ENCODE results near the gene ECE2.

The ECE2 gene

GRCh38 chr3:184260724-184261269, 15.0 kb upstream of the ECE2 start (continued):
- TF ChIP-seq ZNF530 (tag by site-specific recombination; IDR thresholded peaks at IDR 0.05; ENCODE audit: low read depth) (no peak), ZNF623 (tag by site-specific recombination; IDR thresholded peaks at IDR 0.05) (no peak), ZNF629 (tag by site-specific recombination; IDR thresholded peaks at IDR 0.05) (no peak), RBAK (tag by site-specific recombination; IDR thresholded peaks at IDR 0.05) (no peak), ZBTB26 (tag by site-specific recombination; optimal IDR thresholded peaks at IDR 0.05) (peak; percentile 51), ZNF223 (tag by site-specific recombination; IDR thresholded peaks at IDR 0.05) (no peak), ZNF335 (tag by site-specific recombination; conservative IDR thresholded peaks at IDR 0.05) (0 out of 2 replicates have a peak, but pooled peaks have one; percentile 26), ZNF449 (tag by site-specific recombination; IDR thresholded peaks at IDR 0.05) (no peak), ZNF112 (tag by site-specific recombination; IDR thresholded peaks at IDR 0.05) (no peak), ZNF692 (tag by site-specific recombination; IDR thresholded peaks at IDR 0.05) (no peak), ZBTB44 (tag by site-specific recombination; IDR thresholded peaks at IDR 0.05) (no peak), SCRT1 (tag by site-specific recombination; IDR thresholded peaks at IDR 0.05; ENCODE audit: borderline replicate concordance) (no peak), PRDM6 (tag by site-specific recombination; IDR thresholded peaks at IDR 0.05) (no peak), ZNF23 (tag by site-specific recombination; IDR thresholded peaks at IDR 0.05; ENCODE audit: borderline replicate concordance) (no peak), PRDM4 (tag by site-specific recombination; IDR thresholded peaks at IDR 0.05) (no peak), ZNF624 (tag by site-specific recombination; IDR thresholded peaks at IDR 0.05) (no peak), ZNF792 (tag by site-specific recombination; IDR thresholded peaks at IDR 0.05) (no peak), HOXA7 (CRISPR knock-in tag; IDR thresholded peaks at IDR 0.05; ENCODE audit: borderline replicate concordance) (no peak), ZNF2 (tag by site-specific recombination; IDR thresholded peaks at IDR 0.05) (no peak), KLF1 (tag by site-specific recombination; IDR thresholded peaks at IDR 0.05) (no peak), ZNF518A (tag by site-specific recombination; conservative IDR thresholded peaks at IDR 0.05; ENCODE audit: low read depth) (no peak), ZSCAN23 (tag by site-specific recombination; IDR thresholded peaks at IDR 0.05) (no peak), GFI1B (tag by site-specific recombination; IDR thresholded peaks at IDR 0.05) (no peak)

Data from HEK293 (cell line).